ENCODE measurements around the gene CTAGE9. TPM values are rescaled to one million over a fixed set of nuclear protein-coding genes. Genes with fewer than 3 reads are reported as not detected.

The CTAGE9 gene
- total RNA-seq, 1 donor from 2014 or later, result not detected

GRCh38 chr6:131673184-131673583 lies 37.6 kb downstream of the CTAGE9 start:
- intact Hi-C loops (cut with micrococcal nuclease), result no loop called here

GRCh38 chr6:131669891-131670290 lies 40.9 kb downstream of the CTAGE9 start:
- intact Hi-C loops (cut with micrococcal nuclease), result no loop called here

- intact Hi-C loops (cut with micrococcal nuclease), result no loop called here
Measured at GRCh38 chr6:131663578-131664165, 47.1 kb downstream of the CTAGE9 start.

DNA sequence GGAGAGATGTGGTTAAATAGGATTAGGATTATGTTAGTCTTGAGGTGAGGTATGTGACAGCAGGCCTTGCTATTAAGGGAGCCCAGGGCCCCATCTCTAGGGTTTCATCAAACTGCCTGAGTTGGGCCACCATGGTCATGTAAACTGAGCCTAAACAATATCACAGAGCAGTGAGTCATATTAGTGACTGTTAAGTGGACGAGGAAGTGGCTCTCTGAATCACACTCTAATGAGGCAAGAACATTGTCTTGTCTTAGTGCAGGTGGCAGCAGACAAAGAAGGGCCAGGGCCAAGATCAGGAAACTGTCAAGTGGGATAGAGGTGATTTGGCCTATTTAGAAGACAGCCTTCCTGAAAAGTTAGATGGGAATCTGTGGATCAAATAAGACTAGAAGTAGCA lies 50.6 kb downstream of the CTAGE9 start:
- intact Hi-C loops (cut with micrococcal nuclease), result no loop called here

Other genes starting within 250 kb of the CTAGE9 start
- gene ARG1, start 137.8 kb downstream of the CTAGE9 start, total RNA-seq, result not detected in 2 replicates
- 38.2 and 40.1 TPM in 2 replicates for gene MED23, start 82.8 kb downstream of the CTAGE9 start, total RNA-seq
- gene ENPP3, start 73.7 kb downstream of the CTAGE9 start, total RNA-seq, result 1.5 and 2.2 TPM in 2 replicates
- not detected in 2 replicates for gene OR2A4, start 9.6 kb downstream of the CTAGE9 start, total RNA-seq
- gene ENPP1, start 97.0 kb upstream of the CTAGE9 start, total RNA-seq, result 0.24 and 0.27 TPM in 2 replicates
- gene CCN2, start 240.4 kb upstream of the CTAGE9 start, total RNA-seq, result not detected in 2 replicates

Data from T-helper 1 cell treated with Interleukin-12 subunit alpha and Interleukin-12 subunit beta and Interleukin-4 antibody, amounts not matched to agents 30 ng/mL and 1 ng/mL, for 36 hours (primary cell).